Measurements from ENCODE around the gene EIF6. TPM values are rescaled to one million over a fixed set of nuclear protein-coding genes. Genes with fewer than 3 reads are reported as not detected.

EIF6 gene
- total and polyA plus RNA-seq, 9 of the 15 experiments (the other 6 are each of a cell fraction or from before 2014, with no cell fraction given) = 165 to 832 (median 229) TPM

DNA sequence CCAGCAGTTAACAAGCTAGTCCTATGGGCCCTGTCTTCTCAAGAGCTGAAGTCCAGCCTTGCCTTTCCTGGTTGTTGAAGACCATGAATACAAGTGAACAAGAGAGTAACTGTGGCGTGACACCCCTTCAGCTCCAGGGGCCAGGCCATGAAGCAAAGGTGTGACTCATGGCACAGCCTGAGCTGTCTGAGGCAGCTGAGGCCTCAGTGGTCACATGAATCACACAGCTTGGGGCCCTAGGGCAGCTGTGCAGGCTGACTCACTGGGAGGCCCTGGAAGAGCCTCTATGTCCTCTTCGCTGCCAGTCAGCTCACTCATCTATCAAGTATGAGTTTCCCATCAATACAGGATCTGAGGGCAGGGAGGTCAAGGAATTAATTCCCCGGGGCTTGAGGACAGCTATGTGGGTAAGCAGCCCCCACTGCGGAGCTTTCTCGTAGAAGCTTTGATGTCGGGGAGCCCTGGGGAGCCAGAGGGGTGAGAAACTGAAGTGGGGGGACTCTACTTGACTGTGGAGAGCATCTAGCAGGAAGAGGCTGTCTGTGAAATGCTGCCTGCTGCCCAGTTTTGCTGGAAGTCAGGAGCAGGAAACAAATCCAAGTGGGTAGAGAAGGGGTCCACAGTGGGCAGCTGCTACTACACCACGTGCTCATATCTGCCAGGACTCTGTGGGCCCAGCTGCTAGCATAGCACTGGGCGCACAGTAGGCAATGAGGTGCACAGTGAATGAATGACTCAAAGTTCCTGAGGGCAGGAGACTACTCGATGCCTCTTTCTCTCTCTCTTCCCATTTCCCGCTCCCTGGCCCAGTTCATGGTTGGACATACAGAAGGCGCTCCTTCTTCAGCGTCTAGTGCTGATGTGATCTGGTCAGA is 21.3 kb upstream of the EIF6 start (continued):
- TF ChIP-seq, protein P1, sequence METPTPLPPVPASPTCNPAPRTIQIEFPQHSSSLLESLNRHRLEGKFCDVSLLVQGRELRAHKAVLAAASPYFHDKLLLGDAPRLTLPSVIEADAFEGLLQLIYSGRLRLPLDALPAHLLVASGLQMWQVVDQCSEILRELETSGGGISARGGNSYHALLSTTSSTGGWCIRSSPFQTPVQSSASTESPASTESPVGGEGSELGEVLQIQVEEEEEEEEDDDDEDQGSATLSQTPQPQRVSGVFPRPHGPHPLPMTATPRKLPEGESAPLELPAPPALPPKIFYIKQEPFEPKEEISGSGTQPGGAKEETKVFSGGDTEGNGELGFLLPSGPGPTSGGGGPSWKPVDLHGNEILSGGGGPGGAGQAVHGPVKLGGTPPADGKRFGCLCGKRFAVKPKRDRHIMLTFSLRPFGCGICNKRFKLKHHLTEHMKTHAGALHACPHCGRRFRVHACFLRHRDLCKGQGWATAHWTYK (CRISPR knock-in tag; IDR thresholded peaks at IDR 0.05) = peak; percentile 49; the same call in 1 of the 2 replicates
- TF ChIP-seq PHTF2 (CRISPR knock-in tag; IDR thresholded peaks at IDR 0.05) (no peak), HNRNPUL1 (IDR thresholded peaks at IDR 0.05; ENCODE audit: low read length) (no peak), ESRRA (IDR thresholded peaks at IDR 0.05; ENCODE audit: borderline replicate concordance, low read depth) (no peak), BACH1 (tag; IDR thresholded peaks at IDR 0.05) (peak; percentile 76; the same call in 1 of the 2 replicates), CHD1 (IDR thresholded peaks at IDR 0.05; ENCODE audit: low read length) (no peak), SP1 (CRISPR knock-in tag; IDR thresholded peaks at IDR 0.05) (no peak), ARHGAP35 (IDR thresholded peaks at IDR 0.05; ENCODE audit: partially characterized antibody) (no peak), ELF4 (CRISPR knock-in tag; IDR thresholded peaks at IDR 0.05) (0 out of 2 replicates have a peak, but pooled peaks have one; percentile 5), NFYB (IDR thresholded peaks at IDR 0.05; ENCODE audit: extremely low read depth, insufficient read length) (no peak), ZNF347 (CRISPR knock-in tag; IDR thresholded peaks at IDR 0.05; ENCODE audit: low read depth) (no peak), PRMT5 (CRISPR knock-in tag; IDR thresholded peaks at IDR 0.05) (no peak), LEF1 (IDR thresholded peaks at IDR 0.05) (0 out of 2 replicates have a peak, but pooled peaks have one; percentile 33), WHSC1 (IDR thresholded peaks at IDR 0.05; ENCODE audit: low read length) (no peak), ZSCAN32 (CRISPR knock-in tag; IDR thresholded peaks at IDR 0.05) (no peak), PHB (CRISPR knock-in tag; IDR thresholded peaks at IDR 0.05) (no peak), ZNF561 (CRISPR knock-in tag; conservative IDR thresholded peaks at IDR 0.05) (no peak)
- TF ChIP-seq, protein P2, sequence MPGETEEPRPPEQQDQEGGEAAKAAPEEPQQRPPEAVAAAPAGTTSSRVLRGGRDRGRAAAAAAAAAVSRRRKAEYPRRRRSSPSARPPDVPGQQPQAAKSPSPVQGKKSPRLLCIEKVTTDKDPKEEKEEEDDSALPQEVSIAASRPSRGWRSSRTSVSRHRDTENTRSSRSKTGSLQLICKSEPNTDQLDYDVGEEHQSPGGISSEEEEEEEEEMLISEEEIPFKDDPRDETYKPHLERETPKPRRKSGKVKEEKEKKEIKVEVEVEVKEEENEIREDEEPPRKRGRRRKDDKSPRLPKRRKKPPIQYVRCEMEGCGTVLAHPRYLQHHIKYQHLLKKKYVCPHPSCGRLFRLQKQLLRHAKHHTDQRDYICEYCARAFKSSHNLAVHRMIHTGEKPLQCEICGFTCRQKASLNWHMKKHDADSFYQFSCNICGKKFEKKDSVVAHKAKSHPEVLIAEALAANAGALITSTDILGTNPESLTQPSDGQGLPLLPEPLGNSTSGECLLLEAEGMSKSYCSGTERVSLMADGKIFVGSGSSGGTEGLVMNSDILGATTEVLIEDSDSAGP (CRISPR knock-in tag; IDR thresholded peaks at IDR 0.05) = no peak
- TF ChIP-seq, protein P3, sequence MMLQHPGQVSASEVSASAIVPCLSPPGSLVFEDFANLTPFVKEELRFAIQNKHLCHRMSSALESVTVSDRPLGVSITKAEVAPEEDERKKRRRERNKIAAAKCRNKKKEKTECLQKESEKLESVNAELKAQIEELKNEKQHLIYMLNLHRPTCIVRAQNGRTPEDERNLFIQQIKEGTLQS (IDR thresholded peaks at IDR 0.05) = peak; percentile 89
- TF ChIP-seq, protein P3 (CRISPR knock-in tag; conservative IDR thresholded peaks at IDR 0.05) = peak; percentile 81; the same call in 1 of the 2 replicates
- TF ChIP-seq, protein P4, sequence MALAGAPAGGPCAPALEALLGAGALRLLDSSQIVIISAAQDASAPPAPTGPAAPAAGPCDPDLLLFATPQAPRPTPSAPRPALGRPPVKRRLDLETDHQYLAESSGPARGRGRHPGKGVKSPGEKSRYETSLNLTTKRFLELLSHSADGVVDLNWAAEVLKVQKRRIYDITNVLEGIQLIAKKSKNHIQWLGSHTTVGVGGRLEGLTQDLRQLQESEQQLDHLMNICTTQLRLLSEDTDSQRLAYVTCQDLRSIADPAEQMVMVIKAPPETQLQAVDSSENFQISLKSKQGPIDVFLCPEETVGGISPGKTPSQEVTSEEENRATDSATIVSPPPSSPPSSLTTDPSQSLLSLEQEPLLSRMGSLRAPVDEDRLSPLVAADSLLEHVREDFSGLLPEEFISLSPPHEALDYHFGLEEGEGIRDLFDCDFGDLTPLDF (CRISPR knock-in tag; IDR thresholded peaks at IDR 0.05) = no peak
- TF ChIP-seq, protein P5, sequence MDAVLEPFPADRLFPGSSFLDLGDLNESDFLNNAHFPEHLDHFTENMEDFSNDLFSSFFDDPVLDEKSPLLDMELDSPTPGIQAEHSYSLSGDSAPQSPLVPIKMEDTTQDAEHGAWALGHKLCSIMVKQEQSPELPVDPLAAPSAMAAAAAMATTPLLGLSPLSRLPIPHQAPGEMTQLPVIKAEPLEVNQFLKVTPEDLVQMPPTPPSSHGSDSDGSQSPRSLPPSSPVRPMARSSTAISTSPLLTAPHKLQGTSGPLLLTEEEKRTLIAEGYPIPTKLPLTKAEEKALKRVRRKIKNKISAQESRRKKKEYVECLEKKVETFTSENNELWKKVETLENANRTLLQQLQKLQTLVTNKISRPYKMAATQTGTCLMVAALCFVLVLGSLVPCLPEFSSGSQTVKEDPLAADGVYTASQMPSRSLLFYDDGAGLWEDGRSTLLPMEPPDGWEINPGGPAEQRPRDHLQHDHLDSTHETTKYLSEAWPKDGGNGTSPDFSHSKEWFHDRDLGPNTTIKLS (IDR thresholded peaks at IDR 0.05; ENCODE audit: borderline replicate concordance, low read depth) = no peak

Measured in K562 (cell line).